ENCODE results near the gene SLC1A1. TPM values are rescaled to one million over a fixed set of nuclear protein-coding genes. Genes with fewer than 3 reads are reported as not detected.

The SLC1A1 gene
- total RNA-seq, 1 experiment from 2014 or later, result 2.9 TPM

DNA sequence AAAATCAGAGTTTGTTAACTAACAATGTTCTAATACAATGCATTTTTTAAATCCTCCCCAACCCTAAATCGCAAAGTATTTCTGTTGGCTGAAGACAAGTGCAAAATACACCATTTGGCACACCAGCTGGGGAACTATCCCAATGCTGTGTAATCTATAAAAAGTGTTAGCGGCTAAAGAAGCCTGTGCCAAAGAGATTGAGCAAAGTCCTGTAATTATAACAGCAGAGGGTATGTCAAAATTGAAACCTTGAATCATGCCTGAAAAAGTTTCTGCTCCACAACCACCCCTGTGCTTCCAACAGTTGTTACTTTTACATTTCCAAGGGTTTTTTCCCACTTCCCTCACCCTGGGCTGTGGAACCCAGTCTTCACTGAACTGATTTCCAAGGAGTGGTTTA, 88.7 kb downstream of the SLC1A1 start:
- Histone ChIP-seq H3K79me2 (ENCODE audit: low read depth) (no peaks in the 10 kb centered on the region), H3K4me1 (replicated peaks; ENCODE audit: insufficient read depth) (no peaks in the 10 kb centered on the region), H3K9me2 (ENCODE audit: insufficient read depth) (no peaks in the 10 kb centered on the region), H3F3A (ENCODE audit: insufficient read depth, low read depth) (no peaks in the 10 kb centered on the region), H4K20me1 (ENCODE audit: insufficient read depth) (no peaks in the 10 kb centered on the region), H3K27ac (no peak overlapping the region), H3K9me3 (ENCODE audit: insufficient read depth, low read depth) (no peaks in the 10 kb centered on the region), H2AFZ (no peak overlapping the region), H3K4me2 (no peak overlapping the region), H3K36me3 (ENCODE audit: low read depth) (no peaks in the 10 kb centered on the region), H3K4me3 (no peak overlapping the region), H3K27me3 (ENCODE audit: insufficient read depth, low read depth) (no peaks in the 10 kb centered on the region)
- POLR2A ChIA-PET (ENCODE audit: unreplicated experiment), result no interaction called here
- no peak for TF ChIP-seq EZH2 (IDR thresholded peaks at IDR 0.05; ENCODE audit: low read depth)
- TF ChIP-seq, protein P1, sequence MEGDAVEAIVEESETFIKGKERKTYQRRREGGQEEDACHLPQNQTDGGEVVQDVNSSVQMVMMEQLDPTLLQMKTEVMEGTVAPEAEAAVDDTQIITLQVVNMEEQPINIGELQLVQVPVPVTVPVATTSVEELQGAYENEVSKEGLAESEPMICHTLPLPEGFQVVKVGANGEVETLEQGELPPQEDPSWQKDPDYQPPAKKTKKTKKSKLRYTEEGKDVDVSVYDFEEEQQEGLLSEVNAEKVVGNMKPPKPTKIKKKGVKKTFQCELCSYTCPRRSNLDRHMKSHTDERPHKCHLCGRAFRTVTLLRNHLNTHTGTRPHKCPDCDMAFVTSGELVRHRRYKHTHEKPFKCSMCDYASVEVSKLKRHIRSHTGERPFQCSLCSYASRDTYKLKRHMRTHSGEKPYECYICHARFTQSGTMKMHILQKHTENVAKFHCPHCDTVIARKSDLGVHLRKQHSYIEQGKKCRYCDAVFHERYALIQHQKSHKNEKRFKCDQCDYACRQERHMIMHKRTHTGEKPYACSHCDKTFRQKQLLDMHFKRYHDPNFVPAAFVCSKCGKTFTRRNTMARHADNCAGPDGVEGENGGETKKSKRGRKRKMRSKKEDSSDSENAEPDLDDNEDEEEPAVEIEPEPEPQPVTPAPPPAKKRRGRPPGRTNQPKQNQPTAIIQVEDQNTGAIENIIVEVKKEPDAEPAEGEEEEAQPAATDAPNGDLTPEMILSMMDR (conservative IDR thresholded peaks at IDR 0.05), result no peak
- intact Hi-C loops (cut with micrococcal nuclease; ENCODE audit: unreplicated experiment), result no loop called here
- DNase-seq, result no peak
- no TSS peak for BruUV-seq (replicated peaks)
- CTCF ChIA-PET, result no interaction called here

DNA sequence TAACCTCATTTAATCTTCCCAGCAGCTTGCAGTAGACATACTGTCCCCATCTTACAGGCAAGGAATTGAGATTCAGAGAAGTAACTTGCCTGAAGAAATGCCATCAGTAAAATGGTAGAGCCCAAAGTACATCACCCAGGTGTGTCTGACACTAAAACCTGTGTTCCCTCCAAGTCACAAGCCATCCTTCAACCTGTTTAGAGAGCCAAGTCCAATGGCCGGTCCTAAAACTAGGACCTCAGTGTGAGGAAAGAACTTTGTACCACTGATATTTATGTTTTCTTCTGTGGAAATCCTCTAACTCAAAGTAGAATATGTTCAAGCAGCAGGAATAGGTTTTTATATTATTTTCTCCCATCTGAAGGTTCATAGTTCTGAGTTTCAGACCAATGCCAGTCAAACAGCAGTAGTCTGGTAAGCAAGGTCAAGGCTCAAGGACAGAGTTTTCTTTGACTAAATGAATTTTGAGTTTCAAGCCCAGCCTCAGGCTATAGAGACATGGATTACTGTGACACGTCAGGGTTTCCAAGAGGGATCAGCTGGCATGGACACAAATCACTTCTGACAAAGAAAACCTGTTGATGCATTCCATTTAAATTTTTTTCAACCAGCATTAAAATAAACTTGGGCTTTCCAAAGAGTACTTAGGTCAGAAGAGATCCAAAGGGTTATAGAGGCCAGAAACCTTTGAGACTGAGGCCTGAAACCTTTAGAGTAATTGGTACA, 90.9 kb downstream of the SLC1A1 start:
- DNase-seq, result no peak
- Histone ChIP-seq H3K79me2 (ENCODE audit: low read depth) (no peaks in the 10 kb centered on the region), H3K27ac (no peak overlapping the region), H3K4me2 (no peak overlapping the region), H3K4me3 (no peak overlapping the region), H3K36me3 (ENCODE audit: low read depth) (no peaks in the 10 kb centered on the region), H3K9me2 (ENCODE audit: insufficient read depth) (no peaks in the 10 kb centered on the region), H3F3A (ENCODE audit: insufficient read depth, low read depth) (no peaks in the 10 kb centered on the region), H3K27me3 (ENCODE audit: insufficient read depth, low read depth) (no peaks in the 10 kb centered on the region), H3K9me3 (ENCODE audit: insufficient read depth, low read depth) (no peaks in the 10 kb centered on the region), H2AFZ (no peak overlapping the region), H3K4me1 (replicated peaks; ENCODE audit: insufficient read depth) (no peaks in the 10 kb centered on the region), H4K20me1 (ENCODE audit: insufficient read depth) (no peaks in the 10 kb centered on the region)
- intact Hi-C loops (cut with micrococcal nuclease; ENCODE audit: unreplicated experiment), result no loop called here
- TF ChIP-seq, protein P1 (conservative IDR thresholded peaks at IDR 0.05), result no peak
- no peak for TF ChIP-seq EZH2 (IDR thresholded peaks at IDR 0.05; ENCODE audit: low read depth)
- no TSS peak for BruUV-seq (replicated peaks)
- ChIA-PET CTCF (no interaction called here), POLR2A (ENCODE audit: unreplicated experiment) (no interaction called here)

DNA sequence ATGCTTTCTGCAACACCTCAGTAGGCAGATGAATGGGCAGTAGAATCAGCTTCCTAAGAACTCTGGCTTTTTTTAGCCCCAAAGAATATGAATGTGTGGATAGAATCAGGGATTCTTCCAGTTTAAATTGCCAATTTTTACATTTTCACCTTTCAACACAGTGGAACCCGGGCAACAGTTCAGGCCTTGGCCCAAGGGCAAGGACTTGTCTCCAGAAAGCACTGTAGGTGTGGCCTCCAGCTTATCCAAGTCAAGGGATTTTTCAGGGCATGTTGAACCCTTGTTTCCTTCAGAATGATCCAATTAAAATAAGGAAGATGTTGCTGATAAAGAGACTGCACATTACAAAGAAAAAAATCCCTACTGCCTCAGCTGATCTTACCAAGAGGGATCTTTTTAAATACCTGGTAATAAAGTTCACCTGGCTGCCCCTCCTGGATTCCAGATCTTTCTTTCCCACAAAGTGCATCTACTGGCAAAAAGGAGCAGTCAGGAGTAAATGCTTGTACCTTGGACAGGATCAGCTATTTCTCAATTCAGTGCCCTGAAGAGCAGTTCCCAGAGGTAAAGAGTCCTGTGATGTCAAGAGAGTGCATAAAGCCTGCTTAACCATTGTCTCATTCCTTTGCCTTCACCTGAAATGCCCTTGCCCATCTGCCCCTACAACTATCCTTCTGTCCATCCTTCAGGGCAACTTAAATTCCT, 91.7 kb downstream of the SLC1A1 start:
- ChIA-PET POLR2A (ENCODE audit: unreplicated experiment) (no interaction called here), CTCF (no interaction called here)
- intact Hi-C loops (cut with micrococcal nuclease; ENCODE audit: unreplicated experiment), result no loop called here
- Histone ChIP-seq H3K27me3 (ENCODE audit: insufficient read depth, low read depth) (no peaks in the 10 kb centered on the region), H3F3A (ENCODE audit: insufficient read depth, low read depth) (no peaks in the 10 kb centered on the region), H3K9me3 (ENCODE audit: insufficient read depth, low read depth) (no peaks in the 10 kb centered on the region), H3K79me2 (ENCODE audit: low read depth) (no peaks in the 10 kb centered on the region), H2AFZ (no peak overlapping the region), H3K4me1 (replicated peaks; ENCODE audit: insufficient read depth) (no peaks in the 10 kb centered on the region), H3K9me2 (ENCODE audit: insufficient read depth) (no peaks in the 10 kb centered on the region), H3K27ac (no peak overlapping the region), H4K20me1 (ENCODE audit: insufficient read depth) (no peaks in the 10 kb centered on the region), H3K4me3 (no peak overlapping the region), H3K4me2 (no peak overlapping the region), H3K36me3 (ENCODE audit: low read depth) (no peaks in the 10 kb centered on the region)
- no peak for TF ChIP-seq EZH2 (IDR thresholded peaks at IDR 0.05; ENCODE audit: low read depth)
- TF ChIP-seq, protein P1 (conservative IDR thresholded peaks at IDR 0.05), result no peak
- BruUV-seq (replicated peaks), result no TSS peak
- DNase-seq, result no peak
